ENCODE data around the gene ASPHD2. TPM values are rescaled to one million over a fixed set of nuclear protein-coding genes. Genes with fewer than 3 reads are reported as not detected.

Gene ASPHD2
- total and polyA plus RNA-seq, 7 experiments from 2014 or later: 1.5 to 18.1 (median 2.7) TPM

DNA sequence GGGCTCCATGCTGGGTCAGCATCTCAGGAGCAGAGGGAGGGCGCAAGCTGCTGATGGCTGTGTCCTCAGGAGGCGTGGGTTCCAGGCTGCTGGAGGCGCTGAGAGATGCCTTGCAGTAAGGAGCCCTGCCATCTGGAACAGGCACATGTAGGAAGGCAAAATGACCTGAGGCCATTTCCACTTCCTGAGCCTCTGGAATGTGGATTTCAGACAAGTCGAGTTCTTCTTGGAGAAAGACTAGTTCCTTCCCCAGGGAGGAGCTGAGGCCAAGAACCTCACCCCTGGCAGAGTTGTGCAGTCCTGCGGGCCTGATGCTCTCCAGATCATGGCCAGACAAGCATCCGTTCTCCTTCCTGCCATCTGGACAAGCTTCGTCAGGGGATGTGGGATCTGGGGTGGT lies 35.3 kb downstream of the ASPHD2 start:
- H3K36me3 ChIP-seq (ENCODE audit: control insufficient read depth in 2 of 3, insufficient read depth in 3 of 3, low read length in 3 of 3): peaks cover 0 to 81% (median 13%) of the 10 kb centered on the region in 3 experiments
- CTCF ChIA-PET: interaction anchor here (0.6 to 0.7 kb wide), 2 partner anchors 81 to 131 kb away, joined by 3 to 5 read pairs; no protein-coding TSS in a partner anchor
- H3K27me3 ChIP-seq (ENCODE audit: control insufficient read depth in 2 of 2, insufficient read depth in 2 of 2, low read length in 2 of 2): no peaks in the 10 kb centered on the region
- H3K4me1 Mint-ChIP-seq: peaks cover 0 to 6% (median 4%) of the 10 kb centered on the region in 7 donors
- DNase-seq (no peak), ATAC-seq (no peak)
- H3K36me3 Mint-ChIP-seq: peaks cover 7 to 51% (median 13%) of the 10 kb centered on the region in 5 donors
- no peaks in the 10 kb centered on the region for H3K27me3 Mint-ChIP-seq
- POLR2A ChIA-PET: no interaction called here
- intact Hi-C loops (cut with micrococcal nuclease): loop anchor here in 1 of 2 donors (5.0 kb wide), 1 partner anchor 37 kb away; the partner anchor contains the start of gene ASPHD2
- no peaks in the 10 kb centered on the region for H3K9me3 ChIP-seq (ENCODE audit: control insufficient read depth in 2 of 3, low read length in 3 of 3)
- no peak overlapping the region for H3K27ac ChIP-seq (ENCODE audit: low read depth, low read length)
- H3K4me3 ChIP-seq (ENCODE audit: low read length): no peak overlapping the region
- no peak overlapping the region for H3K27ac Mint-ChIP-seq
- H3K9me3 Mint-ChIP-seq: no peaks in the 10 kb centered on the region
- no peaks in the 10 kb centered on the region for H3K4me1 ChIP-seq (ENCODE audit: control insufficient read depth in 2 of 2, insufficient read depth in 2 of 2, low read length in 2 of 2)
- no peak overlapping the region for H3K4me3 Mint-ChIP-seq

DNA sequence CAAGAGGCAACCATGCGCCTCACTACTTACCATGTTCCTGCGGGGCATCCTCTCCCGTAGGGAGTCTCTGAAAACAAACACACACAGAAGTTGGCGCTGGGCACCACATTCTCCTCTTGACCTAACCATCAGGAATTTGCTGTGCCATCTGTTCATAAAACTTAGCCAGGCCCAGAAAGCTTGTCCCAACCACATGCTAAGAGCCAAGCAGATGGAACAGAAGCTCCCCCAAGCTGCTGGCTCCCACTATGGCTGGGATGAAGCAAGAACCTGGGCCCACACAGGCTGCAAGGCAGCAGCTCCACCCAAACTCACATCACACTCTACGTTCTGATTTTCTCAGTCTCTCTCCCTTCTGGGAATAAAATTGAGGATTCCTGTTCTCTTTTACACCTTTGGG lies 37.1 kb downstream of the ASPHD2 start:
- CTCF ChIA-PET: interaction anchor here (0.6 to 1.1 kb wide), 2 partner anchors 10 to 17 kb away, joined by 3 to 4 read pairs; no protein-coding TSS in a partner anchor
- Mint-ChIP-seq H3K27me3 (no peaks in the 10 kb centered on the region), H3K27ac (no peak overlapping the region), H3K4me1 (peaks cover 0 to 6% (median 0%) of the 10 kb centered on the region in 7 donors), H3K9me3 (no peaks in the 10 kb centered on the region), H3K36me3 (peaks cover 12 to 57% (median 20%) of the 10 kb centered on the region in 5 donors), H3K4me3 (no peak overlapping the region)
- Histone ChIP-seq H3K36me3 (ENCODE audit: control insufficient read depth in 2 of 3, insufficient read depth in 3 of 3, low read length in 3 of 3) (peaks cover 5 to 89% (median 21%) of the 10 kb centered on the region in 3 experiments), H3K9me3 (ENCODE audit: control insufficient read depth in 2 of 3, low read length in 3 of 3) (no peaks in the 10 kb centered on the region), H3K27me3 (ENCODE audit: control insufficient read depth in 2 of 2, insufficient read depth in 2 of 2, low read length in 2 of 2) (no peaks in the 10 kb centered on the region), H3K4me1 (ENCODE audit: control insufficient read depth in 2 of 2, insufficient read depth in 2 of 2, low read length in 2 of 2) (no peaks in the 10 kb centered on the region), H3K4me3 (ENCODE audit: low read length) (no peak overlapping the region), H3K27ac (ENCODE audit: low read depth, low read length) (no peak overlapping the region)
- intact Hi-C loops (cut with micrococcal nuclease): no loop called here
- POLR2A ChIA-PET: no interaction called here
- DNase-seq (no peak), ATAC-seq (no peak)

GRCh38 chr22:26470807-26471206 lies 41.7 kb downstream of the ASPHD2 start:
- Histone ChIP-seq H3K4me1 (ENCODE audit: control insufficient read depth in 2 of 2, insufficient read depth in 2 of 2, low read length in 2 of 2) (no peaks in the 10 kb centered on the region), H3K27me3 (ENCODE audit: control insufficient read depth in 2 of 2, insufficient read depth in 2 of 2, low read length in 2 of 2) (no peaks in the 10 kb centered on the region), H3K36me3 (ENCODE audit: control insufficient read depth in 2 of 3, insufficient read depth in 3 of 3, low read length in 3 of 3) (peaks cover 5 to 88% (median 33%) of the 10 kb centered on the region in 3 experiments), H3K9me3 (ENCODE audit: control insufficient read depth in 2 of 3, low read length in 3 of 3) (no peaks in the 10 kb centered on the region), H3K27ac (ENCODE audit: low read depth, low read length) (no peak overlapping the region), H3K4me3 (ENCODE audit: low read length) (no peak overlapping the region)
- Mint-ChIP-seq H3K9me3 (no peaks in the 10 kb centered on the region), H3K4me3 (no peak overlapping the region), H3K27me3 (no peaks in the 10 kb centered on the region), H3K36me3 (peaks cover 9 to 61% (median 25%) of the 10 kb centered on the region in 5 donors), H3K27ac (no peak overlapping the region), H3K4me1 (peaks cover 0 to 6% (median 0%) of the 10 kb centered on the region in 7 donors)
- CTCF ChIA-PET: no interaction called here
- intact Hi-C loops (cut with micrococcal nuclease): no loop called here
- DNase-seq (no peak), ATAC-seq (no peak)
- POLR2A ChIA-PET: interaction anchor here (1.2 to 1.5 kb wide), 2 partner anchors 13 to 110 kb away, joined by 3 to 5 read pairs; partner anchors contain the start of genes HPS4 and SRRD

DNA sequence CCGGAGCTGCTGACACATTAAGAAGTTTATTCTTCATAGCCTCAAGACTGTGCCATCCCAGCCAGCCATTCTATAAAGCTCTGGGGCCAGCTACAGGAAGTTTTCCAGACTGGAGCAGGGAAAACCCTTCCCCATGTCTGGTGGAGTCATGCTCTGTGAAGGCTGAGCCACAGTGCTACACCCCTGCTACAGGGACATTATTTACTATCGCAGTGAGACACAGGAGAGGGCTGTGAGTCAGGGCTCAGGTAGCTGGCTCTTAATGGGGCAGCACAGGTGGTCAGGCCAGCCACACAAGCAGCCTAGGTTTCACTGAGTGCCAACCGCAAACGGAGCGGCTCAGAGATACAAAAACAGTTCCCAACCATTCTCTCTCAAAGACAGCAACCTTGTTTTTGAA lies 42.5 kb downstream of the ASPHD2 start:
- Histone ChIP-seq H3K36me3 (ENCODE audit: control insufficient read depth in 2 of 3, insufficient read depth in 3 of 3, low read length in 3 of 3) (peaks cover 5 to 85% (median 35%) of the 10 kb centered on the region in 3 experiments), H3K27me3 (ENCODE audit: control insufficient read depth in 2 of 2, insufficient read depth in 2 of 2, low read length in 2 of 2) (no peaks in the 10 kb centered on the region), H3K4me3 (ENCODE audit: low read length) (no peak overlapping the region), H3K27ac (ENCODE audit: low read depth, low read length) (no peak overlapping the region), H3K4me1 (ENCODE audit: control insufficient read depth in 2 of 2, insufficient read depth in 2 of 2, low read length in 2 of 2) (no peaks in the 10 kb centered on the region), H3K9me3 (ENCODE audit: control insufficient read depth in 2 of 3, low read length in 3 of 3) (no peaks in the 10 kb centered on the region)
- no peaks in the 10 kb centered on the region for H3K27me3 Mint-ChIP-seq
- intact Hi-C loops (cut with micrococcal nuclease): no loop called here
- no peak overlapping the region for H3K4me3 Mint-ChIP-seq
- no peaks in the 10 kb centered on the region for H3K9me3 Mint-ChIP-seq
- no peak overlapping the region for H3K27ac Mint-ChIP-seq
- peaks cover 10 to 58% (median 26%) of the 10 kb centered on the region in 5 donors for H3K36me3 Mint-ChIP-seq
- ATAC-seq (no peak), DNase-seq (no peak)
- ChIA-PET POLR2A (interaction anchor here (1.5 kb wide), 1 partner anchor 109 kb away, joined by 3 read pairs; no protein-coding TSS in a partner anchor), CTCF (no interaction called here)
- H3K4me1 Mint-ChIP-seq: peaks cover under 1 to 6% (median 2%) of the 10 kb centered on the region in 7 donors

GRCh38 chr22:26474682-26475081 lies 45.6 kb downstream of the ASPHD2 start:
- H3K4me3 ChIP-seq (ENCODE audit: low read length): no peak overlapping the region
- H3K9me3 ChIP-seq (ENCODE audit: control insufficient read depth in 2 of 3, low read length in 3 of 3): no peaks in the 10 kb centered on the region
- CTCF ChIA-PET: no interaction called here

DNA sequence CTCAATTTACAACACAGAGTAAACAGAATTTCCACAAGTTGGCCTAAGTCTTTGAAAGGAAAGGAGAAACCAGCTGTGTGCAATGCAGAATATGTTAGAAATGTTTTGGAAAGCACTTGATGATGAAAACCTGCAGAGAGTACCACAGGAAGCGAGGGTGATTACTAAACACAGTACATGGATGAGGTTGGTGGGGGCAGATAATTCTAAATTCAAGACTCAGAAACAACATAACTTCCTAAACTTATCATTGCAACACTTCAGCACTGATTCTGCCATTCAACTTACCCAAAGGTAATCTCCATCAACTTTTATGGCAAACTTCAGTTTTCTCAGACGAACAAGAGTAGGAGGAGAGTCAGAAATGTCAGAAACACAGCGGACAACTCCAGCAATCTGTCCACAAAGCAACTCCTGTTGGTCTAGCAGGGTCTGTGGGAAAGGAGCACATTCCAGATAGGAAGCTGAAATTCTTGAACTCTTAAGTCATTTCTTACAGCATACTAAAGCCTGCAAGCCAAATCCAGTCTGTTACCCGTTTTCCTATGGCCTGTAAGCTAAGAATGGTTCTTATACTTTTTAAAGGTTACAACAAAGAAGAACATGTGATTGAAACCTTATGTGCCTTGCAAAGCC lies 47.8 kb downstream of the ASPHD2 start:
- intact Hi-C loops (cut with micrococcal nuclease): no loop called here
- Histone ChIP-seq H3K4me3 (ENCODE audit: low read length) (no peak overlapping the region), H3K27me3 (ENCODE audit: control insufficient read depth in 2 of 2, insufficient read depth in 2 of 2, low read length in 2 of 2) (no peaks in the 10 kb centered on the region), H3K9me3 (ENCODE audit: control insufficient read depth in 2 of 3, low read length in 3 of 3) (no peaks in the 10 kb centered on the region), H3K4me1 (ENCODE audit: control insufficient read depth in 2 of 2, insufficient read depth in 2 of 2, low read length in 2 of 2) (peaks cover 3 to 21% of the 10 kb centered on the region in 2 donors), H3K36me3 (ENCODE audit: control insufficient read depth in 2 of 3, insufficient read depth in 3 of 3, low read length in 3 of 3) (peaks cover 3 to 49% (median 17%) of the 10 kb centered on the region in 3 experiments), H3K27ac (ENCODE audit: low read depth, low read length) (no peak overlapping the region)
- H3K4me3 Mint-ChIP-seq: peak overlapping the region in 1 of 10 donors; percentile 49
- H3K9me3 Mint-ChIP-seq: peaks cover 0 to 1% (median 0%) of the 10 kb centered on the region in 11 donors
- H3K36me3 Mint-ChIP-seq: peaks cover 13 to 56% (median 34%) of the 10 kb centered on the region in 5 donors
- no peaks in the 10 kb centered on the region for H3K27me3 Mint-ChIP-seq
- ATAC-seq (no peak), DNase-seq (no peak)
- H3K4me1 Mint-ChIP-seq: peaks cover 42 to 53% (median 48%) of the 10 kb centered on the region in 7 donors
- CTCF ChIA-PET: no interaction called here
- H3K27ac Mint-ChIP-seq: peak overlapping the region in 1 of 9 donors; percentile 84
- POLR2A ChIA-PET: no interaction called here

More at GRCh38 chr22:26474682-26475081, 45.6 kb downstream of the ASPHD2 start:
- no peaks in the 10 kb centered on the region for H3K27me3 Mint-ChIP-seq
- no peak overlapping the region for H3K27ac Mint-ChIP-seq
- ATAC-seq: peak; percentile 53
- Histone ChIP-seq H3K36me3 (ENCODE audit: control insufficient read depth in 2 of 3, insufficient read depth in 3 of 3, low read length in 3 of 3) (peaks cover 8 to 71% (median 31%) of the 10 kb centered on the region in 3 experiments), H3K27ac (ENCODE audit: low read depth, low read length) (no peak overlapping the region), H3K4me1 (ENCODE audit: control insufficient read depth in 2 of 2, insufficient read depth in 2 of 2, low read length in 2 of 2) (peaks cover 1 to 7% of the 10 kb centered on the region in 2 donors), H3K27me3 (ENCODE audit: control insufficient read depth in 2 of 2, insufficient read depth in 2 of 2, low read length in 2 of 2) (no peaks in the 10 kb centered on the region)
- POLR2A ChIA-PET: no interaction called here
- peaks cover 13 to 57% (median 31%) of the 10 kb centered on the region in 5 donors for H3K36me3 Mint-ChIP-seq
- peaks cover 24 to 34% (median 27%) of the 10 kb centered on the region in 7 donors for H3K4me1 Mint-ChIP-seq
- intact Hi-C loops (cut with micrococcal nuclease): no loop called here
- peaks cover 0 to 1% (median 0%) of the 10 kb centered on the region in 11 donors for H3K9me3 Mint-ChIP-seq
- H3K4me3 Mint-ChIP-seq: no peak overlapping the region
- no peak for DNase-seq

Measured in naive thymus-derived CD4-positive, alpha-beta T cell (primary cell).